GM18873 (cell line): ENCODE measurements around the gene PROCR.

ENCODE experiments used
- ATAC-seq: cut with Tn5 transposase; IDR thresholded peaks from one replicate; pipeline ENCODE4 v1.9.1; 2021; ENCODE audit warnings: mild to moderate bottlenecking, moderate library complexity, moderate number of reproducible peaks; ENCODE audit not compliant: unreplicated experiment, low FRiP score

The PROCR gene

GRCh38 chr20:35171753-35172433 lies at the start of gene PROCR:
TSS of gene PROCR (plus strand) at chr20:35172072. CDS start at chr20:35172155, 83 bp downstream.
- no peak for ATAC-seq

- no peak for ATAC-seq
These were observed 49.0 kb upstream of the PROCR start for GRCh38 chr20:35122756-35123405.

- ATAC-seq, result no peak
These were observed 46.1 kb upstream of the PROCR start for GRCh38 chr20:35125753-35126152.

- no peak for ATAC-seq
These were observed 42.2 kb upstream of the PROCR start for GRCh38 chr20:35129647-35130069.

- no peak for ATAC-seq
These were observed 39.9 kb upstream of the PROCR start for GRCh38 chr20:35131934-35132333.

GRCh38 chr20:35133031-35133430 lies 38.8 kb upstream of the PROCR start:
- no peak for ATAC-seq

- ATAC-seq, result no peak
These were observed 38.1 kb upstream of the PROCR start for GRCh38 chr20:35133735-35134134.

GRCh38 chr20:35134472-35134871 lies 37.4 kb upstream of the PROCR start:
- ATAC-seq, result no peak

- ATAC-seq, result no peak
These were observed 37.0 kb upstream of the PROCR start for GRCh38 chr20:35134880-35135279.

- ATAC-seq, result no peak
These were observed 35.8 kb upstream of the PROCR start for GRCh38 chr20:35135867-35136586.

GRCh38 chr20:35144694-35145093 lies 27.2 kb upstream of the PROCR start:
- ATAC-seq, result no peak

- ATAC-seq, result no peak
These were observed 26.7 kb upstream of the PROCR start for GRCh38 chr20:35145141-35145564.

- ATAC-seq, result no peak
These were observed 25.5 kb upstream of the PROCR start for GRCh38 chr20:35146299-35146919.

GRCh38 chr20:35146920-35147574 lies 24.8 kb upstream of the PROCR start, which contains the start of gene EDEM2:
TSS of gene EDEM2 (minus strand) at chr20:35147336. CDS start at chr20:35147258, 78 bp downstream.
- peak; percentile 61 for ATAC-seq

- peak; percentile 18 for ATAC-seq
These were observed 24.2 kb upstream of the PROCR start for GRCh38 chr20:35147575-35148071.

GRCh38 chr20:35150846-35151579 lies 20.9 kb upstream of the PROCR start:
- ATAC-seq, result no peak

- ATAC-seq, result no peak
These were observed 20.1 kb upstream of the PROCR start for GRCh38 chr20:35151736-35152135.

- ATAC-seq, result no peak
These were observed 15.9 kb upstream of the PROCR start for GRCh38 chr20:35155936-35156335.

GRCh38 chr20:35156978-35157377 lies 14.9 kb upstream of the PROCR start:
- no peak for ATAC-seq
